Measurements from ENCODE around the gene CCDC186.
"Not testable (repeated sequence)": the region's sequence is repeated elsewhere in the genome, so short reads cannot be mapped to it uniquely, and the experiment has no call there.

Gene CCDC186

DNA sequence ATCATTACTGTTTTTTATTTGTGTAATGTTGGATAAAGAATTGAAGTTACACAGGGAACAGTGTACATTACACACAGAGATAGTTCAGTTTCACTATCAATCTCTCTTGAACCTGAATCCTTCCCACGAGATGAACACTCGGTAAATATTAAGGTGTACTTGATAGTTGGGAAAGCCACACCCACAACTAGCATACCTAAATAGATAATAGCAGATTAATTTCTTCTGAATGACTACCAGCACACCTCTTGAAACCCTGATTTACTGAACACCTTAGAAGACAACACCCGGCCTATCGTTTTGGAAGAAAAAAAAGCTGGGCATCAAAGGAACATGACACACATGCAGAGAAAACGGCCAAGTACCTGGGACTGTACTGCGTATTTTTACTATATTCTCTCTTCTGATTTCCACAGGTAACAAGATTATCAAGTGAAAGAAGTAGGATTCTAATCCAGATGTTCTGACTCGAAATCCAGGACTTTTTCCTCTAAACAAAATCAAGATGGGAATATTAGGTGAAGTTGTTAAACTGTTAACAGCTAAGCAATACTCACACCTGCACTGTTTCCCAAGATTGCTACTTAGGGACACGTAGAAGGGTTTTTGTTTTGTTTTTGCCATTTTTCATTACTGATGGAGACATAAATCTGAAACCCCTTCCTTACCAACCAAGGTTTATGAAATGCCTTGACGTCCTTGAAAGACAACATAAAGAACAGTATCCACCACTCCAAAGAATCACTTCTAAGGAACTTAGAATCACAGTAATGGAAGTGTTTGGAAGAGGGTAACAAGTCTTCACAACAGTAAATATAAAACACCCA is 1.0 kb downstream of the CCDC186 start:
- no peak for DNase-seq

GRCh38 chr10:114172216-114172615 is 1.8 kb downstream of the CCDC186 start:
- DNase-seq = no peak

DNA sequence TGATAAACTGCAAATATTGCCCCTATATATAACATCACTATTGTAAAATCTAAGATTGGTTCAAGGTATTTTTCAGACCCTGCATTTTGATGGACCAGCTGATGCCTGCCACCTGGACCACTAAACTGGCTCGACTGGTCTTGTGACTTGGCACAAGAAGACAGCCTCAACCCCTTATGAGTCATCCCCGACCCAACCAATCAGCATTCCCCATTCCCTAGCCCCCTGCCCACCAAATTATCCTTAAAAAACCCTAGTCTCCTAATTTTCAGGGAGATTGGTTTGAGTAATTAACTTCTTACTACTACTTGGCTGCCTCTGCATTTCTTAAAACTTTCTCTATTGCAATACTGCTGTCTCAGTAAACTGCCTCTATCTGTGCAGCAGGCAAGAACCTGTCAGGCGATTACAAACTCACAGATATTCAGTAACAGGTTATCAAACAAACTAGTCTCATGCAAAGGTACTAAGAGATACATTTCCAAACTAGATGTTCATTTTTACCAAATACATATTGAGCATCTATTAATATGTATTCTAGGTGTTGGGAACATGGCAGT is 5.5 kb downstream of the CCDC186 start:
- no peak for DNase-seq

GRCh38 chr10:114167985-114168384 is 6.0 kb downstream of the CCDC186 start:
- DNase-seq = no peak

DNA sequence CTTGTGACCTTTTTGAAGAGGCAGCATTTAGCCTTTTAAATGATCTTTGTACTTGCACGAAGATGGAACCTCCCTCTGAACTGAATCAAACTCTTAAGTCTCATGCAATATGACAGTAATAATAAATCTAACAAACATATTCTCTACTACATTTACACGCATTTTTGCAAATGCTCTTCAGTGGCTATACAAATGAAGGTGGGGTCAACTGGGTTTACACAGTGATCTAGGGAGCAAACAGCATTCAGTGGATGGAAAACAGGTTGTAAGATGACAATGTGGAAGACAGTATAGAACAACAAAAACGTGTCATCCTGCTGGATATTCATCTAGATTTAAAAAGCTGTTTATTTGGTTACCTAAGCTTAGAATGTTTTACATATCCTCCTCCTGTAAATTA is 7.5 kb downstream of the CCDC186 start:
- DNase-seq = no peak

DNA sequence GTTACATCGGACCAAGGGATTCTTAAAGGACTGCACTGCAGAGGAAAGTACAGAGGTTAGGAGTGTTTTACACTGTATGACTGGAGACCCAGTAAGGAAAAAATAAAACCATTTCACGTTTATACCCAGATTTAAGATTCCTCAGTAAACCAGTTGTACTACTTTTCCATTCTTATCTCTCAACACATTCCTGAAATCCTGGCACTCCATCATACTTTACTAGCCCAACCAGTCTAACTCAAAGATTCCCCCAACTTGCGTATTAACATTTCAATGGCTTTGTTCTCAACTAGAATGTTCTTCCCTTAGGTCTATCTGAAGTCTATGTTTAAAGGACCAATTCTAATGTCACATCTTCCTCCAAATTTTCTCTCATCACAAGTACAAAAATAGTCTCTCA is 8.0 kb downstream of the CCDC186 start:
- DNase-seq = no peak

DNA sequence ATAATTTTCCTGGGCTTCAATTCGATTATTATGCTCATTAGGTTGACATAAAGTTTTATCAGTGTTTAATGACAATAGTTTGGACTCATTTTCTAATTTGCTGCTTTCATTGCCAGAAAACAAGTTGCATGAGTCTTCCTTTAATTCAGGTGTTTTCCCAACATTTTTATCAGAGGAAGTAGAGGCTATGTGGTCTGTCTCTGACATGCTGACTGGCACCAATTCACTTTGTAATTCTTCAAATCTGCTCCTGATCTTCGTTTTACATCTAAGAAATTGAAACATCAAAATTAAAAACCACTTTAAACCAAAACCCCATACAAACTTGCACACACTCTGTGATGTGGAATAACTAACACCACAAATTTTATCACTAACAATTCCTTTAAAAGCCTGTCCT is 10.9 kb downstream of the CCDC186 start:
- DNase-seq = no peak

DNA sequence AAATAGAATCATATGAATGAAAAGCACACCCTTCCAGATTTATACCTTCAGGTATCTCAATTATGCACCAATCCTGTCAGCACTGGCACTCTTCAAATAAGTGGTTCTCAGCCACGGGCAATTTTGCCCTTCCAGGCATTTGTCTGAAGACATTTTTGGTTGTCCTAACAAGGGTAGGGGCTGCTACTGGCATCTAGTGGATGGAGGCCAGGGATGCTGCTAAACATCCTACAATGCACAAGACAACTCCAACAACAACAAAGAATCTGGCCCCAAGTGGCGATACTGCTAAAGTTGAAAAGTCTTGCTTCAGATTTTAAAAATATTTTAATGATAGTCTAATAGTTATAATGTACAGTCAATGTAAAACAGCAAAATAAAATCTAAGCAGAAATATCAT is 16.1 kb downstream of the CCDC186 start:
- no peak for DNase-seq

DNA sequence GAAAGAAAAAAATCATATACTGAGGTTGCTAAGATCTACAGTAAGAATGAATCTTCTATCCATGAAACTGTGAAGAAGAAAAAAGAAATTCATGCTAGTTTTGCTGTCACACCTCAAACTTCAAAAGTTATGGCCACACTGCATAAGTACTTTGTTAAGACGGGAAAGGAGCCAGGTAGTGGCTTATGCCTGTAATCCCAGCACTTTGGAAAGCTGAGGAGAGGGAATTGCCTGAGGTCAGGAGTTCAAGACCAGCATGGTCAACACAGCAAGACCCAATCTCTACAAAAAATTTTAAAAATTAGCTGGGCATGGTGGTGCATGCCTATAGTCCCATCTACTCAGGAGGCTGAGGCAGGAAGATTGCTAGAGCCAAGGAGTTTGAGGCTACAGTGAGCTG is 22.1 kb downstream of the CCDC186 start:
- DNase-seq = no peak

DNA sequence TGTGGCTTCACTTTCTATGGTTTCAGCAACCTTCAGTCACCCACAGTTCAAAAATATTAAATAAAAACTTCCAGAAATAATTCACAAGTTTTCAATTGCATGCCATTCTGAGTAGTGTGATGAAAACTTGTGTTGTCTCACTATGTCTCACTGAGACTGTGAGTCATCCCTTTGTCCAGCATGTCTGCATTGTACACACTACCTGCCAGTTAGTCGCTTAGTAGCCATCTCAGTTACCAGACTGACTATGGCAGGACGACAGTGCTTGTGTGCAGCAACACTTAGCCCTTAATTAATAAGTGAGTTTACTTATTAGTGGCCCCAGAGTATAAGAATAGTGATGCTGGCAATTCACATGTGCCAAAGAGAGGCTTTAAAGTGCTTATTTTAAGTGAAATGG is 22.5 kb downstream of the CCDC186 start:
- DNase-seq = no peak

DNA sequence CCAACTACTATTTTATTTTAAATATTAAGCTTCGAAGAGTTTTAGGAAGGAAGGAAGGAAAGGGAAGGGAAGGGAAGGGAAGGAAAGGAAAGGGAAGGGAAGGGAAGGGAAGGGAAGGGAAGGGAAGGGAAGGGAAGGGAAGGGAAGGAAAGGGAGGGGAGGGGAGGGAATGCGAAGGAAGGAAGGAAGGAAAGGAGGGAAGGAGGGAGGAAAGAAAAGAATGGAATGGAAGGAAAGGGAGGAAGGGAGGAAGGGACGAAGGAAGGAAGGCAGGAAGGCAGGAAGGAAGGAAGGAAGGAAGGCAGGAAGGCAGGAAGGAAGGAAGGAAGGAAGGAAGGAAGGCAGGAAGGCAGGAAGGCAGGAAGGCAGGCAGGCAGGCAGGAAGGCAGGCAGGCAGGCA is 24.5 kb downstream of the CCDC186 start:
- DNase-seq = not testable (repeated sequence)

DNA sequence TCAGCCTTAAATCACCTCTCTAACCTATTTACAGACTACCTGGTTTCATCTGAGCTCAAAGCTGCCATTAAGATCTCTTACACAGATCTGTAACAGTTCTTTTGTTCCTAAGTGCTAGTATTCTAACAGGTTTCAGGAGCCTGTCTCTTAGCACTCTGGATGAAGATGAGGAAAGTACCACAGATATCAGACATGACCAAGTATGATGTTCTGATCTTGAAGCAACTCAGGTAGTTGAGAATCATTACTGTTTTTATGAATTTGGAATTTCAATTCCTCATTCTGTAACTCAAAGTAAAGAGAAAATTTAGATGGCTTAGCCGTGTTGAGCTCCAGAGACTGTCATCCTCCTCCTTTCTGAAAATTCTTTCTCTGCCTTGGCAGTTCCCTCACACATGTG is 30.8 kb downstream of the CCDC186 start:
- no peak for DNase-seq

DNA sequence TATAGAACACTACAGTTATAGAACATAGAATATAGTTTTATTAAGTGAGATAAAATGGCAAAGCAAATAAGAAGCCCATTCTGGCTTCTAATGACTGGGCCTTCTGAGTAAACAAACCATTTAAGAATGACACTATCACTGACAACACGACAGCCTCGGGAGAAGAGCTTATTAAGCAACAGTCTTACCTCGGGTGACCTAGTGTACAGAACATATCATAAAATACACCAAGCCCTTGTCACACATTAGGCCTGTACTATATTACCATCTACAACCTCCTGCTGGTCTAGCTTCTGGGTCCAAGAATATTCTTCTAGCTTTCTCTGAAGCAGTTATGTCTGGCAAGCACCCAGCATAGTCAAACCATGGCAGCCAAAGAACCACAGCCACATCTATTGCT is 32.0 kb downstream of the CCDC186 start:
- no peak for DNase-seq

DNA sequence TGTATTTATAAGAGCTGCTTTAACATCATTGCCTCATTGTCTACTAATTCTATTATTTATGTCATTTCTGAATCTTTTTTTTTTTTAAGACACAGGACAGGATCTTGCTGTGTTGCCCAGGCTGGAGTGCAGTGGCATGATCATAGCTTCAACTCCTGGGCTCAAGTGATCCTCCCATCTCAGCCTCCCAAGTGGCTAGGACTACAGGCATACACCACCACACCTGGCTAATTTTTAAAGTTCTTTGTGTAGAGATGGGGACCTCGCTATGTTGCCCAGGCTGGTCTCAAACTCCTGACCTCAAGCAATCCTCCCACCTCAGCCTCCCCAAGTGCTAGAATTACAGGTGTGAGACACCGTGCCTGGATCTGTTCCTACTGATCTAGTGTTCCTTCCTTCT is 33.2 kb downstream of the CCDC186 start:
- not testable (repeated sequence) for DNase-seq

DNA sequence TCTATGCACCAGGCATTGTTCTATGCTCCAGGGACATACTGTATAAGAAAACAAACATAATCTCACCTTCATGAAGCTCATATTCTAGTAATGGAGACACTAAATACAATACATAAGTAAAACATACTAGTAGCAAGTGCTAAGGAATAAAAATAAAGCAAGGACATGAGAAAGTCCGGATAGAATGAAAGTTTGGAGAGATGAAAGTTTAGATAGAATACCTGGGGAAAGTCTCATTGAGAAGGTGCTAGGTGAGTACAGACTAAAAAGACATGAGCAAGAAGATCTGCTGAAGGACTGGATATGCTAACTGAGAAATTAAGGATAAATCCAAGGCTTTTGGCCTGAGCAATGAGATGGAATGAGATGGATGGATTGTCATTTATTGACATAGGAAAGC is 34.0 kb downstream of the CCDC186 start:
- no peak for DNase-seq

DNA sequence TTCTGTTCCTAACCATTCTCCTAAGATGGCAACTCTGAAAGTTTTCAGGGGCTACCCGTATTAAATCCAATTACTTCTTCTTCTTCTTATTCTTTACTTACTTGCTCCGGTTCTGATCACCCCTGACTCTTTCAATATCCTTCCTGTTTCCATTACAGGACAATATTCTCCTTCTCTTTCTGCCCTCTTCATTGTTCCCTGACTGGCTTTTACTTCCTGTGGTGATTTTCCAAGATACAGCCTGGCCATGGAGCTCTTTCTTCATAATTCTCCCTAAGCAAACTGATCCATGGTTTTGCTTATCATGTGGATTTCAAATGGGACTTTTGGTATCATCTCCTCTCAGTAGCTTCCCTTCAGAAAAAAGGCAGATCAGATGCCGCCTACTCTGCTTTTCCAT is 35.4 kb downstream of the CCDC186 start:
- no peak for DNase-seq

- no peak for DNase-seq
Observed at GRCh38 chr10:114135476-114135875, 38.5 kb downstream of the CCDC186 start.

DNA sequence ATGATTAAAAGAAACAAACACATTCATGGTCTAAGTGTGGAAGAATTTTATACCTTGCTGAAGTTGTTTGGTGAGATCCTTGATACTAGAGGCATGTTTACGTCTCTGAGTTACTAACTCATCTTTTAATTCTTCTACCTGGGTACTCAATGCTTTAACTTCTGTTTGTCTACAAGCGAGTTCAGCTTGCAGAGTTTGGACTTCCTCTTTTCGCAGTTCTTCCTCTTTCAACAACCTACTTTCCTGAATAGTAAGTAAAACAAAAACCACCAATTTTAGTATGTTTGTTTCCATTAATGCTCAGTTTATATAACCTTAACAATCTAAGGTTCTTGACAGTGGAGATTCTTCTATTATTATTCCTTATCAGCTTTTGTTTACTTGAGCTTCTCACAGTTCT is 42.9 kb downstream of the CCDC186 start:
- DNase-seq = no peak

DNA sequence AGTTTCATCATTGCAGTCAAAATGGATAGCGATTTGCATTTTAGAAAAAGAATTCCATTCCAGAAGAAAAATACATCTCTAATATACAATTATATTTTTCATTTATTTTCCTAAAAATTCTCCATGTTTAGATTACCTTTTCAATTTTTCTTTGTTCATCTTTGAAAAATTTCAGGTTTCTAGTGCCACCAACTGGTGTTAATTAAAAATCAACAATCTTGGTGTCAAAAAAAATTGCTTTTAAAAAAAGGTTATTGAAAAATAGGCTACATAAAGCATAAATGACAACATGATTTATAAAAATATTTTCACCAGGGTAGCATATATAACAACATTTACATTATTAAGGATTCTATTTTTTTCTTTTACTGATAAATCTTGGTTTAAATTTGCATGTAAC is 53.0 kb downstream of the CCDC186 start:
- DNase-seq = no peak

- DNase-seq = no peak
Observed at GRCh38 chr10:114118514-114118913, 55.5 kb downstream of the CCDC186 start.

DNA sequence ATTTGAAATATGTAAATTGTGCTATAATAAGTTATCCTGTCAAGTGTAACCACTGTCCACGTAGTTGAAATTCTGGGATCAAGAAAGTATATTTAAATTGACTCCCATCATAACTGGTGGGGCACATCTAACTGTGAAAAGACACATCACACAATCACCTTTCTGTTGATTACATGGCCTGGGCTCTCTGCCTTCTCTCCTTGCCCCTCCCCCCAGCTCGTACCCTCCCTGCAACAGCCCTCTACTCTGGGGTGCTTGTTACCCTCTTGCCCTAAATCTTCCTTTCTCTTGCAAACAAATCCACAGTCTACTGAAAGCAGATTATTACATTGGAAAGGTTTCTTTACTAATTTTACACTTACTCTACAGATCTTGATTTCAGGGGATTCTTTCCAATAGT is 56.3 kb downstream of the CCDC186 start:
- no peak for DNase-seq

- no peak for DNase-seq
Observed at GRCh38 chr10:114115661-114116445, 58.1 kb downstream of the CCDC186 start.

DNA sequence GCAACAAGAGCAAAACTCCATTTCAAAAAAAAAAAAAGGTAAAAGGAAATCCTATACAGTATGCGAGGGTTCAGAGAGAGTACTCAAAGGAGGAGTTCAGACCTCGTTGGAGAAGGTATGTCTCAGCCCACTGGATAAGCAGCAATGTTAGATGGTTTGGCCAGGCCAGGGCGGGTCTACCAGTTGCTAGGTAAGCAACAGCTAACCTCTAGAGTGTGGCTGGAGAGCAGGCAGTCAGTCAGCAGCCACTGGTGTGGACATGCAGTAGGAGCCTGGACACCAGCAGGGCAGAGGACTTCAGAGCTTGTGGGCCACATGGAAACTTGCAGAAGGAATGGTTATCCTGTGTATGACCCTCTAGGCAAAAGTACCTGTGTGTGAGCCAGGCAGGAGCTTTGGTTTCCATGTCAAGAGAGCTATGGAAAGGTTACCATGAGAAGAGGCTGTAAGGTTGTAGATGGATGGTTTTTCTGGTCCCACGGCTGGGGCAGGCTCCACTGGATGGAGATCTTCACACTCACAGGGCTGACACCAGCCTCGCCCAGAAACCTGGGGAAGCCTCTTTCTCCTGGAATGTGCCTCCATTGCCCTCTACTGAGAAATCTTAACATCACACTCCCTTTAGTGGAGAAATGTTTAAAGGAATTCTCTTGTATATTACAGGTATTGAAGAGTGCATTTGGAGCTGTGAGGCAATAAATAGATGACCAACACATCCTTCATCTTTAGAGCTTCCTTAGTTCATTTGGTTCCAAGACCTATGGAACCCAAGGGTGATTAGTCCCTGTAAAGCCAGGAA is 63.6 kb downstream of the CCDC186 start:
- no peak for DNase-seq
